Measurements from ENCODE around the gene CCNH. TPM values are rescaled to one million over a fixed set of nuclear protein-coding genes. Genes with fewer than 3 reads are reported as not detected.

CCNH gene
- total RNA-seq, 1 experiment from 2014 or later: 63.2 TPM

- no peak overlapping the region for H3K9ac ChIP-seq (ENCODE audit: low read length)
- intact Hi-C loops (cut with micrococcal nuclease): no loop called here
- CTCF ChIA-PET: no interaction called here
Measured at GRCh38 chr5:87433945-87434344, 21.2 kb upstream of the CCNH start.

GRCh38 chr5:87432460-87432859, 19.7 kb upstream of the CCNH start:
- no peak for ATAC-seq
- H3K4me2 ChIP-seq (ENCODE audit: low read length): no peak overlapping the region

More at GRCh38 chr5:87433945-87434344, 21.2 kb upstream of the CCNH start:
- RAD21 ChIA-PET (ENCODE audit: low non-redundant PET in 1 of 2, low total read pairs in 2 of 2, uncharacterized antibody in 2 of 2, unreplicated experiment in 2 of 2): no interaction called here
- DNase-seq (ENCODE audit: low read depth, low spot score) (no peak), ATAC-seq (no peak)
- Histone ChIP-seq H3K9me3 (ENCODE audit: control insufficient read depth in 1 of 2, insufficient read depth in 1 of 2, low read depth in 1 of 2, low read length in 2 of 2) (no peaks in the 10 kb centered on the region), H3K4me2 (ENCODE audit: low read length) (no peak overlapping the region), H3K36me3 (ENCODE audit: control insufficient read depth in 1 of 2, insufficient read depth in 2 of 2, low read length in 2 of 2) (no peaks in the 10 kb centered on the region), H3K27ac (ENCODE audit: low read depth, low read length) (no peak overlapping the region), H3K79me2 (ENCODE audit: insufficient read depth, low read length) (no peaks in the 10 kb centered on the region), H3K27me3 (ENCODE audit: insufficient read depth, low read length) (no peaks in the 10 kb centered on the region), H2AFZ (ENCODE audit: low read depth, low read length, poor library complexity, severe bottlenecking) (no peak overlapping the region), H3K4me1 (ENCODE audit: control insufficient read depth in 1 of 2, insufficient read depth in 2 of 2, low read length in 2 of 2) (no peaks in the 10 kb centered on the region), H4K20me1 (ENCODE audit: insufficient read depth) (no peaks in the 10 kb centered on the region), H3K4me3 (replicated peaks in 1 of 2; ENCODE audit: low read depth in 1 of 2, low read length in 2 of 2) (no peak overlapping the region), H3K9me2 (ENCODE audit: insufficient read depth) (no peaks in the 10 kb centered on the region)
- no TSS peak for BruUV-seq (replicated peaks)
- no peak for TF ChIP-seq POLR2A (IDR thresholded peaks at IDR 0.05; ENCODE audit: borderline replicate concordance, extremely low read depth, insufficient read depth, insufficient read length)
- POLR2A ChIA-PET: no interaction called here

More at GRCh38 chr5:87432460-87432859, 19.7 kb upstream of the CCNH start:
- Histone ChIP-seq H4K20me1 (ENCODE audit: insufficient read depth) (no peaks in the 10 kb centered on the region), H3K9ac (ENCODE audit: low read length) (no peak overlapping the region), H3K4me3 (replicated peaks in 1 of 2; ENCODE audit: low read depth in 1 of 2, low read length in 2 of 2) (no peak overlapping the region), H3K79me2 (ENCODE audit: insufficient read depth, low read length) (no peaks in the 10 kb centered on the region), H3K36me3 (ENCODE audit: control insufficient read depth in 1 of 2, insufficient read depth in 2 of 2, low read length in 2 of 2) (no peaks in the 10 kb centered on the region), H3K27me3 (ENCODE audit: insufficient read depth, low read length) (no peaks in the 10 kb centered on the region), H2AFZ (ENCODE audit: low read depth, low read length, poor library complexity, severe bottlenecking) (no peak overlapping the region), H3K9me3 (ENCODE audit: control insufficient read depth in 1 of 2, insufficient read depth in 1 of 2, low read depth in 1 of 2, low read length in 2 of 2) (no peaks in the 10 kb centered on the region), H3K4me1 (ENCODE audit: control insufficient read depth in 1 of 2, insufficient read depth in 2 of 2, low read length in 2 of 2) (no peaks in the 10 kb centered on the region), H3K27ac (ENCODE audit: low read depth, low read length) (no peak overlapping the region), H3K9me2 (ENCODE audit: insufficient read depth) (no peaks in the 10 kb centered on the region)
- ChIA-PET CTCF (no interaction called here), RAD21 (ENCODE audit: low non-redundant PET in 1 of 2, low total read pairs in 2 of 2, uncharacterized antibody in 2 of 2, unreplicated experiment in 2 of 2) (no interaction called here), POLR2A (no interaction called here)
- TF ChIP-seq ZBTB33 (IDR thresholded peaks at IDR 0.05; ENCODE audit: extremely low read depth, insufficient replicate concordance, low read length): no peak
- TF ChIP-seq CEBPB (IDR thresholded peaks at IDR 0.05; ENCODE audit: low read depth): no peak
- TF ChIP-seq ELF1 (IDR thresholded peaks at IDR 0.05; ENCODE audit: borderline replicate concordance, low read depth): no peak
- no peak for TF ChIP-seq POLR2A (IDR thresholded peaks at IDR 0.05; ENCODE audit: borderline replicate concordance, extremely low read depth, insufficient read depth, insufficient read length)
- BruUV-seq (replicated peaks): no TSS peak
- DNase-seq (ENCODE audit: low read depth, low spot score): no peak
- intact Hi-C loops (cut with micrococcal nuclease): no loop called here

Measured in HCT116 (cell line).